OCI-M2 (cell line): ENCODE results near the gene PCDHGA5.
"Not testable (repeated sequence)": the region's sequence is repeated elsewhere in the genome, so short reads cannot be mapped to it uniquely, and the experiment has no call there.

Experiments used
- DNase-seq: peaks from one replicate; lab custom pipeline; 2025; ENCODE audit not compliant: unreplicated experiment; lab: John Stamatoyannopoulos, UW

Gene PCDHGA5

DNA sequence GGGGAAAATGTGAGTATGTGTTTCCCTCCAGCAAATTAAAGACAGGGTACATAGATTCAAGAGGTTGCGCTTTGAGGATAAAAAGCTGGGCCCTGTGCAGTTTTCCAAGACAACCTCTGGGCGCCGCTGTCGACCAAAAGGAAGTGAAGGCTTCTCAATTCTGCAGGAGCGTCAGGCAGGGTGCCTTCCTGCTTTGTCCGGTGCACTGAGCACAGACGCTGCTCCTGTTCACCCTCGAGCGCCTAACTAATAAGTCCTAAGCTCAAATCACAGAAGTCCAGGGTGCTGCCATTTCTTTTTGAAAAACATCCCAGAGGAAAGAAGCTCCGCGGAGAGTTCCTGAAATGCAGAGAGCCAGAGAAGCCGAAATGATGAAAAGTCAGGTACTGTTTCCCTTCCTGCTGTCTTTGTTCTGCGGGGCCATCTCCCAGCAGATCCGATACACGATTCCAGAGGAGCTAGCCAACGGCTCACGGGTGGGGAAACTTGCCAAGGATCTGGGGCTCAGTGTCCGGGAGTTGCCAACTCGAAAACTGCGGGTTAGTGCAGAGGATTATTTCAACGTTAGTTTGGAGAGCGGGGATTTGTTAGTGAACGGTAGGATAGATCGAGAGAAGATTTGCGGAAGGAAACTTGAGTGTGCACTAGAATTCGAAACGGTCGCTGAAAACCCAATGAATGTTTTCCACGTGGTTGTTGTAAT lies 13.9 kb upstream of the PCDHGA5 start, which contains the start of gene PCDHGB1:
TSS of gene PCDHGB1 (plus strand) at position 183 of the 703 bp plus-strand sequence. CDS start at position 345, 162 bp downstream.
- no peak for DNase-seq

GRCh38 chr5:141351591-141351990 lies 12.4 kb upstream of the PCDHGA5 start:
- DNase-seq: no peak

GRCh38 chr5:141354900-141355469 lies 9.0 kb upstream of the PCDHGA5 start, which contains the start of gene PCDHGA4:
Gene PCDHGA4 (plus strand): TSS chr5:141355021. CDS start chr5:141355108, 87 bp downstream.
- no peak for DNase-seq

DNA sequence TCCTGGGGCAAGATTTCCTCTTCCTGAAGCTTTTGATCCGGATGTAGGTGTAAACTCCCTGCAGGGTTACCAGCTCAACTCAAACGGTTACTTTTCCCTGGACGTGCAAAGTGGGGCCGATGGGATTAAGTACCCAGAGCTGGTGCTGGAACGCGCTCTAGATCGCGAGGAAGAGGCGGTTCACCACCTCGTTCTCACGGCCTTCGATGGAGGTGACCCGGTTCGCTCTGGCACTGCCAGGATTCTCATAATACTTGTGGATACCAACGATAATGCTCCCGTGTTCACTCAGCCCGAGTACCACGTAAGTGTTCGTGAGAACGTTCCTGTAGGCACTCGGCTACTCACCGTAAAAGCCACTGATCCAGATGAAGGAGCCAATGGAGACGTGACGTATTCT lies 8.3 kb upstream of the PCDHGA5 start:
- no peak for DNase-seq

DNA sequence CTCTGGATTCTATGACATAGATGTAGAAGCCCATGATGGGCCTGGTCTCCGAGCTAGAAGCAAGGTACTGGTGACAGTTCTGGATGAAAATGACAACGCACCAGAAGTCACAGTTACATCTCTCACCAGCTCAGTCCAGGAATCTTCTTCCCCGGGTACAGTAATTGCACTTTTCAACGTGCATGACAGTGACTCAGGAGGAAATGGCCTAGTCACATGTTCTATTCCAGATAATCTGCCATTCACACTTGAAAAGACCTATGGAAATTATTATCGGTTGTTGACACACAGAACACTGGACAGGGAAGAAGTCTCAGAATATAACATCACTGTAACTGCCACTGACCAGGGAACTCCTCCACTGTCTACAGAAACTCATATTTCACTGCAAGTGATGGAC lies 7.8 kb upstream of the PCDHGA5 start:
- no peak for DNase-seq

DNA sequence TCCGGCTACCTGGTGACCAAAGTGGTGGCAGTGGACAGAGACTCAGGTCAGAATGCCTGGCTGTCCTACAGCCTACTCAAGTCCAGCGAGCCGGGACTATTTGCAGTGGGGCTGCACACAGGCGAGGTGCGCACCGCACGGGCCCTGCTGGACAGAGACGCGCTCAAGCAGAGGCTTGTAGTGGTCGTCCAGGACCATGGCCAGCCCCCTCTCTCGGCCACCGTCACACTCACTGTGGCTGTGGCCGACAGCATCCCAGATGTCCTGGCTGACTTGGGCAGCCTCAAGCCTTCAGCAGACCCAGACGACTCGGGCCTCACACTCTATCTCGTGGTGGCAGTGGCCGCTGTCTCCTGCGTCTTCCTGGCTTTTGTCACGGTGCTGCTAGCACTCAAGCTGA lies 7.0 kb upstream of the PCDHGA5 start:
- no peak for DNase-seq

DNA sequence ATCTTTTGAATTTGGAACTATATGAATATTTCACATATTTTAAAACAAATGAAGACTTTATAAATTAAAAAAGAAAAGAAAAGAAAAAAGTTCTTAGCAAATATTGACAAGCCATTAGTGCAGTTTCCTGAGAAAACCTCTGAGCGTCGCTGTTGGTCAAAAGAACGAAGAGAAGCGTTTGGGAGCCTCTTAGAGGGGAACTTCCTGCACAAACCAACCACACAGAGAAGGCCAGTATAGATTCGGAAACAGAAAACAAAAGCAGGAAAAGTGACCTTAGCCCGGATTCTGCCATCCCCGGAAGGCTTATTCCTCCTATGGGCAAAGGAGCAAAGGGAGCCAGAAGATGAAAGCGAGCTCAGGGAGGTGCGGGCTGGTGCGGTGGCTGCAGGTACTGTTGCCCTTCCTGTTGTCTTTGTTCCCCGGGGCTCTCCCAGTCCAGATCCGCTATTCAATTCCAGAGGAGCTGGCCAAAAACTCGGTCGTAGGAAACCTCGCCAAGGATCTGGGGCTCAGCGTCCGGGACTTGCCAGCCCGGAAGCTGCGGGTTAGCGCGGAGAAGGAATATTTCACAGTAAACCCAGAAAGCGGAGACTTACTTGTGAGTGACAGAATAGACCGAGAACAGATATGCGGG lies 4.1 kb upstream of the PCDHGA5 start, which contains the start of gene PCDHGB2:
TSS of gene PCDHGB2 (plus strand) at position 205 of the 637 bp plus-strand sequence. CDS start at position 347, 142 bp downstream.
- DNase-seq: no peak

DNA sequence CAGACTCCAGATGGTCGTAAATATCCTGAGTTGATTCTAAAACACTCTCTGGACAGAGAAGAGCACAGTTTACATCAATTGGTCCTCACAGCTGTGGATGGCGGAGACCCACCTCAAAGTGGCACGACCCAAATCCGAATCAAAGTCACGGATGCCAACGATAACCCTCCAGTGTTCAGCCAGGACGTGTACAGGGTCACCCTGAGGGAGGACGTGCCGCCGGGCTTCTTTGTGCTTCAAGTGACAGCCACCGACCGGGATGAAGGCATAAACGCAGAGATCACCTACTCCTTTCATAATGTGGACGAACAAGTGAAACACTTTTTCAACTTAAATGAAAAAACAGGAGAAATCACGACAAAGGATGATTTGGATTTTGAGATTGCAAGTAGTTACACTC lies 3.3 kb upstream of the PCDHGA5 start:
- no peak for DNase-seq

DNA sequence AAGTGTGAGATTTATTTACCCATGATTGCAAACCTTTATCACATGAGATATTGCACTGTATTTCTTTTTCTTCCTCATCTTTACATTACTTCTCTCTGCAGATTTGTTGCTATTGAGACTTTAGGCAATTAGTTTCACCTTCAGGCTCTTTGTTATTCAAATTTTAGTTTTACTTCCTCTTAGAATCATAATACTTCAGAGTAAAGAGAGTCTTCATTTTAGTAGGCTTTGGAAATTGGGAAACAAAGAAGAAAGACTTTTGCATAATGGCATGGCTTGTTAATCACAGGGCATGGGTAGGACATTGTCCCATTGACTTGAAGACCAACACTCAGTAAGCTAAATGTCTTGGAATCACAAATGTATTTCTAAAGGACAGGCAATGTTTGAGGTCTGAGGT lies 1.2 kb upstream of the PCDHGA5 start:
- no peak for DNase-seq

DNA sequence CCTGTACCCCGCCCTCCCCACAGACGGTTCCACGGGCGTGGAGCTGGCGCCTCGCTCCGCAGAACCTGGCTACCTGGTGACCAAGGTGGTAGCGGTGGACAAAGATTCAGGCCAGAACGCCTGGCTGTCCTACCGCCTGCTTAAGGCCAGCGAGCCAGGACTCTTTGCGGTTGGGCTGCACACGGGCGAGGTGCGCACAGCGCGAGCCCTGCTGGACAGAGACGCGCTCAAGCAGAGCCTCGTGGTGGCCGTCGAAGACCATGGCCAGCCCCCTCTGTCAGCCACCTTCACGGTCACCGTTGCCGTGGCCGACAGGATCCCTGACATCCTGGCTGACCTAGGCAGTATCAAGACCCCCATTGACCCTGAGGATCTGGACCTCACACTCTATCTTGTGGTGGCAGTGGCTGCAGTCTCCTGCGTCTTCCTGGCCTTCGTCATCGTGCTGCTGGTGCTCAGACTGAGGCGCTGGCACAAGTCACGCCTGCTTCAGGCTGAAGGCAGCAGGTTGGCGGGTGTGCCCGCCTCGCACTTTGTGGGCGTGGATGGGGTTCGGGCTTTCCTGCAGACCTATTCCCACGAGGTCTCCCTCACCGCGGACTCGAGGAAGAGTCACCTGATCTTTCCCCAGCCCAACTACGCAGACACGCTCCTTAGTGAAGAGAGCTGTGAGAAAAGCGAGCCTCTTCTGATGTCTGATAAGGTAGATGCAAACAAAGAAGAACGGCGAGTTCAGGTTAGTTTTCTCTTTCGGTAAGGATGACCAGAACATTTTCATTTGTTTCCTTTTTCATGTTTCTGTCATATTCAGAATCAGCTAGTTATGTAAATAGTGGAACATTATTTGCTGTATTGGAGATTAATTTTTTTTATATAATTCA lies 2.3 kb downstream of the PCDHGA5 start:
- DNase-seq: no peak

- DNase-seq: no peak
Measured at GRCh38 chr5:141369994-141370848, 6.3 kb downstream of the PCDHGA5 start, which contains the start of gene PCDHGB3. Gene PCDHGB3 (plus strand): TSS chr5:141370242. CDS start chr5:141370395, 153 bp downstream.

GRCh38 chr5:141371572-141372475 lies 7.9 kb downstream of the PCDHGA5 start:
- no peak for DNase-seq

GRCh38 chr5:141373673-141374317 lies 9.8 kb downstream of the PCDHGA5 start, which contains the start of gene PCDHGA6:
Gene PCDHGA6 (plus strand): TSS chr5:141373891. CDS start chr5:141374084, 193 bp downstream.
- no peak for DNase-seq

DNA sequence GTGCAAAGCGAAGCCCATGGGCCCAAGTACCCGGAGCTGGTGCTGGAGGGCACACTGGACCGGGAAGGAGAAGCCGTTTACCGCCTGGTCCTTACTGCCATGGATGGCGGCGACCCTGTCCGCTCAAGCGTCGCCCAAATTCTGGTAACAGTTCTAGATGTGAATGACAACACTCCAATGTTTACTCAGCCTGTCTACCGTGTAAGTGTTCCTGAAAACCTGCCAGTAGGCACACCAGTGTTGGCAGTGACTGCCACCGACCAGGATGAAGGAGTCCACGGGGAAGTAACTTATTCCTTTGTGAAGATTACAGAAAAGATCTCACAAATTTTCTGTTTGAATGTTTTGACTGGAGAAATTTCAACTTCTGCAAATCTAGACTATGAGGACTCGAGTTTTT lies 10.7 kb downstream of the PCDHGA5 start:
- DNase-seq: no peak

GRCh38 chr5:141375444-141376155 lies 11.6 kb downstream of the PCDHGA5 start:
- not testable (repeated sequence) for DNase-seq

DNA sequence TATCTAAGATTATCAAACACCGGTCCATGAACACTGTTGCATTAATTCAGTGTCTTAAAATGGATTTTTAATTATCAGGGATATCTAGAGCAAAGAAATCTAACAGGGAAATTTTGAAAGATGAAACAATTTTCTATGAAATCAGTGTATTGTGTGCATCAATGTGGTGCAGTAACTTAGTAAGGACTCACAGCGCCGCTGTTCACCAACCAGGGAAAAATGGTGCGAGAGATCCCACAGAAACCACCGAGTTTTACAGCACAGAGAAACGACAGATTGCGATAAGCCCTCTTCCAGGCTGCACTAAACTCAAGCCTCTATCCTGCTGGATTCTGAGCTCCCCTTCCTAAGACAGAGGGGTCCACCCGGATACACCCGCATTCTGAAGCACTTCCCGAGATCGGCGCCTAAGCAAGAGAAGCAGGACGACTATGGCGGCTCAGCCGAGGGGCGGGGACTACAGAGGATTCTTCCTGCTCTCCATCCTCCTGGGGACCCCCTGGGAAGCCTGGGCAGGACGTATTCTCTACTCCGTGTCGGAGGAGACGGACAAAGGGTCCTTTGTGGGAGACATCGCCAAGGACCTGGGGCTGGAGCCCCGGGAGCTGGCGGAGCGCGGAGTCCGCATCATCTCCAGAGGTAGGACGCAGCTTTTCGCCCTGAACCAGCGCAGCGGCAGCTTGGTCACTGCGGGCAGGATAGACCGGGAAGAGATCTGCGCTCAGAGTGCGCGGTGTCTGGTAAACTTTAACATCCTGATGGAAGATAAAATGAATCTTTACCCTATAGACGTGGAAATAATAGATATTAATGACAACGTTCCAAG lies 18.7 kb downstream of the PCDHGA5 start, which contains the start of gene PCDHGA7:
TSS of gene PCDHGA7 (plus strand) at position 274 of the 826 bp plus-strand sequence. CDS start at position 432, 158 bp downstream.
- no peak for DNase-seq

DNA sequence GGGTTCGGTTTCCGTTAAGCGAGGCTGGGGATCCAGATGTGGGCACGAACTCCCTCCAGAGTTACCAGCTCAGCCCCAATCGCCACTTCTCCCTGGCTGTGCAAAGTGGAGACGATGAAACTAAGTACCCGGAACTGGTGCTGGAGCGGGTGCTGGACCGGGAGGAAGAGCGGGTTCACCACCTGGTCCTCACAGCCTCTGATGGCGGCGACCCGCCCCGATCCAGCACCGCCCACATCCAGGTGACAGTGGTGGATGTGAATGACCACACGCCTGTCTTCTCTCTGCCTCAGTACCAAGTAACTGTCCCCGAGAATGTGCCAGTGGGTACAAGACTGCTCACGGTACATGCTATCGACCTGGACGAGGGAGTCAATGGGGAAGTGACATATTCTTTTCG lies 19.4 kb downstream of the PCDHGA5 start:
- DNase-seq: no peak
